ENCODE data around the gene DIDO1. TPM values are rescaled to one million over a fixed set of nuclear protein-coding genes. Genes with fewer than 3 reads are reported as not detected.
A peak's percentile ranks its signal among the peaks of the same experiment; 100 is the strongest.

The DIDO1 gene
- total RNA-seq, 1 experiment from 2014 or later: 33.2 TPM

DNA sequence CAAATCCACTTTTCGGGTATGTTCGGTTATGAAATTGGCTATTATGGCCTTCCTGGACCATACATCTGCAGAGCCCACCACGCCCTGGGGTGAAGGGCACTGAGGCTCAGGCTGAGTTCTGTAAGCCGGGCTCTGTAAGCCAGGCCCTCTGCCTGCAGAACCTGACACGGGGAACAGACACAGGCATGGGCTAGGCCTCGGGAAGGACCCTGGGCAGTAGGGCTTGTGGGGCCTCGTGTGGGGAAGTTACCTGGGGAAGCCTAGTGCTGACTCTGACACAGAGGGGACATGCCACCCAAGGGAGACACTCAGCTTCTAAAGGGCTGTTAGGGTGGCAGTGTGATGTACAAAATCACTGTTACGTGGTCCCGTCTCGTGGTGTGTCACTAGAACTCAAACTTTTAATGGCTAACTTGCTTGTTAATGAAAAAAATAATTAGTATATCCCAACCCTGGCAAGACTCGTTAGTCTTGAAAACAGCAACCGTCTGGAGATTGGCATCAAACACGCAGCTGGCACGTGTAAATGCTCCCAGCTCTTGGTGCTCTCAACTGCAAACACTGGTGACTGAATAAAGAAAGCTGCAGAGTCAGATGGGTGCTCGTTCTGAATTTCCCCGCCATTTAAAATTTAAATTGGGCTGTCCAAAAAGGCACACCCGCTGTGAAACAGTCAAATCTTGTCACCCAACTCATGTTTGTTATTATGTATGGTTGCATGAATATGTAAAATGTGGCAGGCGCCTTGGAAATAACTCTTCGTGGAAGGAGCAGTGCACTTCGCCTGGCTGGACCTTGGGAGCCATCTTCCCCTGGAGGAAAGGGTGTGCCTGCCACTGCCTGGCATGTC, 41.0 kb downstream of the DIDO1 start:
- H3K4me2 ChIP-seq (ENCODE audit: low read length): no peak overlapping the region
- peaks cover 5% of the 10 kb centered on the region for H3F3A ChIP-seq (ENCODE audit: low read length, unreplicated experiment)
- CTCF ChIA-PET: no interaction called here
- H3K27ac ChIP-seq (ENCODE audit: low read length): no peak overlapping the region
- peaks cover 29% of the 10 kb centered on the region; the same call in 1 of the 2 replicates for H3K36me3 ChIP-seq (ENCODE audit: low read depth, low read length)
- no peaks in the 10 kb centered on the region for H3K4me1 ChIP-seq (ENCODE audit: insufficient read depth, low read length)
- POLR2A ChIA-PET (ENCODE audit: unreplicated experiment): no interaction called here
- no peaks in the 10 kb centered on the region for H3K9me2 ChIP-seq (replicated peaks; ENCODE audit: low read length)
- no peaks in the 10 kb centered on the region for H3K9me3 ChIP-seq (ENCODE audit: low read length)
- H3K4me3 ChIP-seq (ENCODE audit: low read length): no peak overlapping the region
- no peaks in the 10 kb centered on the region for H3K79me2 ChIP-seq (ENCODE audit: low read length)
- intact Hi-C loops (cut with micrococcal nuclease): no loop called here
- DNase-seq: no peak
- H4K20me1 ChIP-seq (ENCODE audit: low read length): no peaks in the 10 kb centered on the region
- TSS peak; percentile 7 for BruUV-seq (replicated peaks)
- no peak overlapping the region for H3K9ac ChIP-seq (ENCODE audit: low read length)
- H2AFZ ChIP-seq (ENCODE audit: low read length): no peak overlapping the region
- no peak for ATAC-seq
- TF ChIP-seq EZH2 (IDR thresholded peaks at IDR 0.05; ENCODE audit: low read length, unreplicated experiment): no peak
- TF ChIP-seq EZH2phosphoT487 (IDR thresholded peaks at IDR 0.05; ENCODE audit: borderline replicate concordance, low read length): no peak
- TF ChIP-seq, protein P1, sequence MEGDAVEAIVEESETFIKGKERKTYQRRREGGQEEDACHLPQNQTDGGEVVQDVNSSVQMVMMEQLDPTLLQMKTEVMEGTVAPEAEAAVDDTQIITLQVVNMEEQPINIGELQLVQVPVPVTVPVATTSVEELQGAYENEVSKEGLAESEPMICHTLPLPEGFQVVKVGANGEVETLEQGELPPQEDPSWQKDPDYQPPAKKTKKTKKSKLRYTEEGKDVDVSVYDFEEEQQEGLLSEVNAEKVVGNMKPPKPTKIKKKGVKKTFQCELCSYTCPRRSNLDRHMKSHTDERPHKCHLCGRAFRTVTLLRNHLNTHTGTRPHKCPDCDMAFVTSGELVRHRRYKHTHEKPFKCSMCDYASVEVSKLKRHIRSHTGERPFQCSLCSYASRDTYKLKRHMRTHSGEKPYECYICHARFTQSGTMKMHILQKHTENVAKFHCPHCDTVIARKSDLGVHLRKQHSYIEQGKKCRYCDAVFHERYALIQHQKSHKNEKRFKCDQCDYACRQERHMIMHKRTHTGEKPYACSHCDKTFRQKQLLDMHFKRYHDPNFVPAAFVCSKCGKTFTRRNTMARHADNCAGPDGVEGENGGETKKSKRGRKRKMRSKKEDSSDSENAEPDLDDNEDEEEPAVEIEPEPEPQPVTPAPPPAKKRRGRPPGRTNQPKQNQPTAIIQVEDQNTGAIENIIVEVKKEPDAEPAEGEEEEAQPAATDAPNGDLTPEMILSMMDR (conservative IDR thresholded peaks at IDR 0.05; ENCODE audit: low read depth, low read length): no peak
- H3K27me3 ChIP-seq (ENCODE audit: low read length): no peaks in the 10 kb centered on the region

DNA sequence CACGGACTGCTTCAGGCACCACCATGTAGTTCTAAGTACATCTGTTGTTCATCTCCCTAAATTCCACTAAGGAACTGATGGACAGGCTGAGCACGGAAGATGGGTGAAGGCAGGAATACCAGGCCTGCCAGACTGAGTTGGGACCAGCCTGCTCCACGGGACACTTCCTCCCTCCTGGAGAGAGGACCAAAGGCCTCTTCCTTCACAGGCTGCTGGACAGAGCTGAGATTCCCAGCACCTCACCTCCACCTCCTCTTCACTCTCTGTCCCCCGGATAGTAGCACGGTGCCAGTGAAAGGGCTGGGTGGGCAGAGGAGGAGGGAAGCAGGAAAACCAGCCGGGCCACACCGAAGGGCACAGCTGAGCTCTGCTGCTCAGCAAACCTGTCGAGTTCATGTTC, 41.7 kb downstream of the DIDO1 start:
- Histone ChIP-seq H3K9me3 (ENCODE audit: low read length) (no peaks in the 10 kb centered on the region), H3K27me3 (ENCODE audit: low read length) (no peaks in the 10 kb centered on the region), H3K36me3 (ENCODE audit: low read depth, low read length) (peaks cover 22% of the 10 kb centered on the region; the same call in 1 of the 2 replicates), H3K9ac (ENCODE audit: low read length) (no peak overlapping the region), H2AFZ (ENCODE audit: low read length) (no peak overlapping the region), H4K20me1 (ENCODE audit: low read length) (no peaks in the 10 kb centered on the region), H3K4me3 (ENCODE audit: low read length) (no peak overlapping the region), H3F3A (ENCODE audit: low read length, unreplicated experiment) (peaks cover 5% of the 10 kb centered on the region), H3K4me2 (ENCODE audit: low read length) (no peak overlapping the region), H3K27ac (ENCODE audit: low read length) (no peak overlapping the region), H3K9me2 (replicated peaks; ENCODE audit: low read length) (no peaks in the 10 kb centered on the region), H3K79me2 (ENCODE audit: low read length) (no peaks in the 10 kb centered on the region), H3K4me1 (ENCODE audit: insufficient read depth, low read length) (no peaks in the 10 kb centered on the region)
- DNase-seq (no peak), ATAC-seq (no peak)
- ChIA-PET CTCF (no interaction called here), POLR2A (ENCODE audit: unreplicated experiment) (no interaction called here)
- no peak for TF ChIP-seq EZH2 (IDR thresholded peaks at IDR 0.05; ENCODE audit: low read length, unreplicated experiment)
- TF ChIP-seq, protein P1 (conservative IDR thresholded peaks at IDR 0.05; ENCODE audit: low read depth, low read length): no peak
- no peak for TF ChIP-seq EZH2phosphoT487 (IDR thresholded peaks at IDR 0.05; ENCODE audit: borderline replicate concordance, low read length)
- intact Hi-C loops (cut with micrococcal nuclease): no loop called here
- no TSS peak for BruUV-seq (replicated peaks)

DNA sequence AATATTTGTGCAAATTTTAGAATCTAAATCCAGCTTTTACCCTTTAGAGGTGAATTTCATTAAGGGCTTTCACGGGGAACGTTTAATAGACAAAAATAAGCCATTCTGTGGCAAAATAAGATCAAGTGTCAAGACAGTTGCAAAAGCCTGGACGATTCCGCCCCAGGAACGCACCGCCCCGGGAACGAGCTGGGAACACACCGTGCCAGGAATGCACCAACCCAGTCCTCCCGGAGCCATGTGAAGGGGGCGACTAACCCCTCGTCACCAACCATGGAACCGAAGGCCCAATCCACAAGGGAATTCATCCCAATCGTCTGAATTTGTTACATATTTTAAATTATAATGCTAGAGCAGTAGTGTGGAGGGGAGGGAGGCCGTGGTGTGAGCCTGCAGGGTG, 43.9 kb downstream of the DIDO1 start:
- Histone ChIP-seq H3K36me3 (ENCODE audit: low read depth, low read length) (peaks cover 4% of the 10 kb centered on the region; the same call in 1 of the 2 replicates), H3K4me3 (ENCODE audit: low read length) (no peak overlapping the region), H3K27ac (ENCODE audit: low read length) (no peak overlapping the region), H3K9ac (ENCODE audit: low read length) (no peak overlapping the region), H3K79me2 (ENCODE audit: low read length) (no peaks in the 10 kb centered on the region), H3K27me3 (ENCODE audit: low read length) (no peaks in the 10 kb centered on the region), H3K4me1 (ENCODE audit: insufficient read depth, low read length) (no peaks in the 10 kb centered on the region), H4K20me1 (ENCODE audit: low read length) (no peaks in the 10 kb centered on the region), H3F3A (ENCODE audit: low read length, unreplicated experiment) (peaks cover 4% of the 10 kb centered on the region), H3K4me2 (ENCODE audit: low read length) (no peak overlapping the region), H3K9me2 (replicated peaks; ENCODE audit: low read length) (no peaks in the 10 kb centered on the region), H3K9me3 (ENCODE audit: low read length) (no peaks in the 10 kb centered on the region), H2AFZ (ENCODE audit: low read length) (no peak overlapping the region)
- POLR2A ChIA-PET (ENCODE audit: unreplicated experiment): no interaction called here
- DNase-seq (no peak), ATAC-seq (no peak)
- CTCF ChIA-PET: no interaction called here
- TF ChIP-seq EZH2phosphoT487 (IDR thresholded peaks at IDR 0.05; ENCODE audit: borderline replicate concordance, low read length) (no peak), EZH2 (IDR thresholded peaks at IDR 0.05; ENCODE audit: low read length, unreplicated experiment) (no peak)
- TF ChIP-seq, protein P1 (conservative IDR thresholded peaks at IDR 0.05; ENCODE audit: low read depth, low read length): no peak
- no TSS peak for BruUV-seq (replicated peaks)
- intact Hi-C loops (cut with micrococcal nuclease): no loop called here

All from PC-3 (cell line).